Measurements from ENCODE around the gene KRT222.

Gene KRT222

GRCh38 chr17:40614431-40615067 lies 50.4 kb downstream of the KRT222 start:
- DNase-seq: no peak

GRCh38 chr17:40613467-40614154 lies 51.4 kb downstream of the KRT222 start:
- no peak for DNase-seq

- DNase-seq: peak; percentile 82
These were observed 52.3 kb downstream of the KRT222 start for GRCh38 chr17:40612599-40613244.

- DNase-seq: no peak
These were observed 53.0 kb downstream of the KRT222 start for GRCh38 chr17:40611840-40612474.

- no peak for DNase-seq
These were observed 54.6 kb downstream of the KRT222 start for GRCh38 chr17:40610359-40610758.

- DNase-seq: peak; percentile 71
These were observed 56.9 kb downstream of the KRT222 start for GRCh38 chr17:40608061-40608581.

GRCh38 chr17:40607641-40608040 lies 57.3 kb downstream of the KRT222 start:
- DNase-seq: peak; percentile 72

- DNase-seq: no peak
These were observed 58.2 kb downstream of the KRT222 start for GRCh38 chr17:40606548-40607353.

- DNase-seq: peak; percentile 65
These were observed 59.7 kb downstream of the KRT222 start for GRCh38 chr17:40605306-40605705.
